IPS DF 4.7 (cell line): ENCODE data around the gene TAGLN3.
"Not testable (repeated sequence)": the region's sequence is repeated elsewhere in the genome, so short reads cannot be mapped to it uniquely, and the experiment has no call there.

Experiments
- DNase-seq: peaks from one replicate; pipeline ENCODE4 v3.0.0-alpha.2; 2013; ENCODE audit warnings: low spot score; ENCODE audit errors: extremely low read depth

The TAGLN3 gene

DNA sequence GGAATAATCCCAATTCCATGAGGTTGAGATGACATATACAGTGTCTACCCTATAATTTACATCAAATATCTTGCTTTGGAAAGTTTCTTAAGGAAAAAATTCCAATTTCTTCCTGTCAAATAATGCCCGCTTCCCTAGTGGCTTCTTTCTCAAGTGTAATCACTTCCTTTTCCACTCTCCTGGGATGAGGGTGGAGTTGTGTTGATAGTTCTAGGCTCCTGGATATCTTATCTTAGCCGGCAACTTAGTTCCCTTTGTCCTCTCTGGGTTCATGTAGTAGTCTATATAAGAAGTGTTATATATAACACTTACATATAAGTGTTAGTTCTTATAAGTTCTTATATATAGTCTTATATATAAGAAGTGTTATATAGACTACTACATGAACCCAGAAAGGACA, 10.9 kb downstream of the TAGLN3 start:
- DNase-seq, result no peak

DNA sequence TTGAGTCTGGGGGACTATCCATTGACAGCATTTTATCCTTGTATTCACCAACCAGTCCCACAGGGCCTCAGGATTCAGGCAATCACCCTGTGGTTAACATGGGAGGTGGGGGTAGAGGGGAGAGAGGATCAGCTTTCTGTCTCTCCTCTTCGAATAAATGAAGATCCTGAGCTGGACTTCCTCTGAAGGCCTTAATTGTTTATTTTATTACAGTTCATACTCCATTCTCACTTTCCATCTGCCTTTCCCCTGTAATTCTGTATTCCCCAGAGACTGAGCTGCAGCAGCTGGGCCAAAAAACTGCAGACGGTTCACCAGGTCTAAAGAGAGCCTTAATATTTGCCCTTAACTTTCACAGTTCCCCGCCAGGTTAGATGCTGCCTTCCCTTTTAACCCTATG, 11.9 kb downstream of the TAGLN3 start:
- no peak for DNase-seq

DNA sequence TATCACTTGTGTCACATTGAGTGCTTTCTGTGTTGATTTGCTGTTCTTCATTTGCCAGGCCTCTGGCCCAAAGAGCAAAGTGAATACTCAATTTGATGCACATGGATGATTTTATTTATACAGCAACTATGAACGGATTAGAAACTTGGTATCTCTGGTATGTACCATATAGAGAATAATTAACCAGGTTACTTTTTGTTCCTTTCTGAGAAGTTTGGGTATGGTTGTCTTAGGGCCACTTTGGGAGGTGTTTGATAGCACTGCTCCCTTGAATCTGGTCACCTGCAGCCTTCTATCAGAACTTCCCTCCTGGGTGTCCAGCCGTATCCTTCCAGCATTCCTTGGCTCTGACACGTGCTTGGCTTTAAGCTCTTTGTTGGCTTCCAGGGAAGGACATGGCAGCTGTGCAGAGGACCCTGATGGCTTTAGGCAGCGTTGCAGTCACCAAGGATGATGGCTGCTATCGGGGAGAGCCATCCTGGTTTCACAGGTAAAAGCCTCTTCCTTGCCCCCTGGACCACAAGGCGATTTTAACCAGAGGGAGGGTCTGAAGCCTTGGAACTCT, 12.7 kb downstream of the TAGLN3 start:
- DNase-seq, result no peak

DNA sequence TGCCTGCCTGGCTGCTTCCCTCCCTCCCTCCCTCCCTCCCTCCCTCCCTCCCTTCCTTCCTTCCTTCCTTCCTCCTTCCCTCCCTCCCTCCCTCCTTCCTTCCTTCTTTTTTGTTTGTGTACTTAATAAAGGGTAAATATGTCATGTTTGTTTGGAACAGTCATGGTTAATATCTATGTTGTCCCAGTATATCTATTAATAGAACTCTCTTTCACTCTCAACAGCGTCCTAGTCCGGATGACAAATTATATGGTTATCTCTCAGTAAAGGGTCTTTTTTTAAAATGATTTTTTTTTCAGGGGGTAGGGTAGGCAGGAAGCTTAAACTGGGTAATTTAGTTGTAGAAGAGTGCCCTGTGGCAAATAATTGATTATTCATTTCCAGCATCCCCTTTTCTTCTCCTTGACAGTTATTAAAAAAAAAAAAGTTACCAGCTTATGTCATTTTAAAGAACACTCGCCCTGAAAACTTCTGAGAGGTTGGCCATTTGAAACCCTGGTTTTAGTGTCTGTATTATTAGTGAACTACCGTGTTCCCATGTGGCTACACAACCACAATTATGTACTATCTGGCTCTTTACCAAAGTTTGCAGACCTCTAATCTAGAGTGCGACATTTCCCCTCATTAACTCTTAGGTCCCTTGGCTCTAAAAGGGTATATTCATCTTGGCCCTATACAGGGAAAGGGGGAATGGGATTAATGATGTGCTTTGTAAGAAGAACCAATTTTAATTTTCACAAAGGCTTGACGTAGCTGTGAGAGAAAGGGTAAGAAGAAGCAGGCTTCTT, 13.7 kb downstream of the TAGLN3 start:
- DNase-seq, result no peak

DNA sequence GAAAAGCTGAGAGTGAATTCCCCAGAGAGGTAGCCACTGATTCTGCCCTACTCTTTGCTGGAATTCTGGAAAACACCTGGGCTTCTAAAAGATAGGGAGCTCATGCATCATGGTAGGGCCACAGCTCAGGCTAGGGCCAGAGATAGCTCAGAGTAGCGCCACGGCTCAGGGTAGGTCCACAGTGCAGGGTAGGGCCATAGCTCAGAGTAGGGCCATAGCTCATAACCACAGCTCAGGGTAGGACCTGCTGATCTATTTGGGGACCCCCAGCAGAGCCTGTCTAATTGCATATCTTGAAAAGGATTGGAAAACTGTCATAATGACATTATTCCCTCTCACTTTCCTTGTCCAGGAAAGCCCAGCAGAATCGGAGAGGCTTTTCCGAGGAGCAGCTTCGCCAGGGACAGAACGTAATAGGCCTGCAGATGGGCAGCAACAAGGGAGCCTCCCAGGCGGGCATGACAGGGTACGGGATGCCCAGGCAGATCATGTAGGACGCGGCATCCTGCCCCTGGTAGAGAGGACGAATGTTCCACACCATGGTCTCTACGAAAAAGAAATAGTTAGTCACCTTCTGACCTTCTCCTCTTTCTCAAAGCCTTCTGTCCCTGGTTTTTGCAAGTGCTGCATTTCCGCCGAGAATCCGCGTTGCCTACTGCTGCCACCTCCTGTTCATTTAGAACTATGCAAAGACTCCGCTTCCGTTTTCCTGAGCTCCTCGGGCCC, 14.5 kb downstream of the TAGLN3 start:
- DNase-seq, result no peak

DNA sequence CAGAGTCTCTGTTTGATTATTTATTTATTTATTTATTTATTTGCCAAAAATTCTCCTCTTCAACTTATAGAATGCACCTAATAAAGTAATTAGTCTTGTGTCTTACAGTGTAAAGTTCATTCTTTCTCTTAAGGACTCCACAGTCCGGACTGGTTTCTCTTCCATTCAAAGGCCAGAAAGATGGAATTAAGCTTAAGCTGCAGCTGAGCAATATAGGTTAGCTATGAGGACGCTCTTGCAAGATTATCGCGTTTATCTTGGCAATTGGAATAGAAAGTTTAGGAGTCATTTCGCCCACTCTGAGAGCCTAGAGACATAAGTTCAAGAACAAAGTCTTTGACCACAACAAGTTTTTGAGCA, 15.0 kb downstream of the TAGLN3 start:
- DNase-seq, result no peak

DNA sequence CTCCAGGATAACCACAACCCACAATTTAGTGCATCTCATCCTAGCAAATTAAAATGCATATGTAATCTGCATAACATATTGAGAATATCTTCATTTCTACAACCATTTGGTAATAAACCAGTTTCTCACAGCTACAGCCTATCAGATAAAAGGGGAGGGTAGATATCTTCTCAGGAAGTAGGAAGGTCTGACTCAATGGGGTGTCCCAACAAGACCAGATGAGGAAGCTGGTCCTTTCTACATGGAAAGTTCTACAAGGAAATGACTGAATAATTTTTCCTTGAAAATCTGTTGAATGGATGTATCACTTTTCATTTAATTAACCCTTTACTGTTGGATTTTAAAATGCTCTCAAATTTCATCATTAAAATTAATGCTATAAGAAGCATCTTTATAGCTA, 18.4 kb downstream of the TAGLN3 start:
- no peak for DNase-seq

DNA sequence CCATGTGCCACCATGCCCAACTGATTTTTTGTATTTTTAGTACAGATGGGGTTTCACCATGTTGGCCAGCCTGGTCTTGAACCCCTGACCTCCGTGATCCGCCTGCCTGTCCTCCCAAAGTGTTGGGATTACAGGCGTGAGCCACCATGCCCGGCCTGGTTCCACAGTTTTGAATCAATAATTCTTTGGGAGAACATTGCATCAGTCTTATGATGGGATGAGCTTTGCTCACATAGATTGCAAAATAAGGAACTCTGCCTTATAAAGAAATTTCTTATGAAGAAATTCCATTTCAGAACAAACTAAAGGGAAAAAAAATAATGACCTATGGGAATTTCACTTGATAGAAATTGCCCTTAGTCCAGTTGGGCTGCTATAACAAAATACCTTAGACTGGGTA, 20.0 kb downstream of the TAGLN3 start:
- DNase-seq, result no peak

DNA sequence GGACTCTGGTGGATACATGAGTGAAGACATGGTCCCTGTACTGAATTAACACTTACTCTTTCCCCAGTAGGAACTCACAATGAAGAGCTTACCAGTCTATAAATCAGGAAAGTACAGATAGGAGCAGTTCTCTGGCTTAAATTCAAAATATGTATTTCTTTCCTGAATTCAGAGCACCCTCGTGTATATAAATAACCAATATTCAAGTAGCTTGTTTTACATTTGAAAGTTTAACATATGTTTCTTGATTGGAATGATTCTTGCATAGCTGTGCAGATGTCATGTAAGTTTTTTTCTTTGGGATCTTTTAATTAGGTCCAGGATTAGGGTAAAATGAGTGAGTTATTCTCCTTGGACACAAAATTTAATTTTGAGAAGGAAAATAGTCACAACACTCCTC, 21.0 kb downstream of the TAGLN3 start:
- no peak for DNase-seq

DNA sequence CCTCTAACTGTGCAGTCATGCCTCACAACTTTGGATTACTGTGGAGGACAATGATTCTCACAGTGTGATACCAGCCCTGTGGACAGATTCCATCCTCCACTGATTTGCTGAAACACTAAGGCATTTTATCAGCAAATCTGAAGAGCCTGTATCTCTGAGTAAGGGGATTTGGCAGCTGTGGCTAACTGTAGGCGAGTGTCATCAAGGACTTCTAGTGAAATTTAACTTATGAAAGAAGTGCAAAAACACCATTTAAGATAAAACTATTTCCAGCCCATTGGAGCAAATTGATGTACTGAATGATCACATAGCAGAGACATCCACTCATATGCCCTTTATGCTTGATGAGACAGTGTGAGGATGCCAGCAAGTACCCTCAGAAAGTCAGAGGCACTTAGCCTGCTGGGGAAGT, 22.0 kb downstream of the TAGLN3 start:
- DNase-seq, result no peak

DNA sequence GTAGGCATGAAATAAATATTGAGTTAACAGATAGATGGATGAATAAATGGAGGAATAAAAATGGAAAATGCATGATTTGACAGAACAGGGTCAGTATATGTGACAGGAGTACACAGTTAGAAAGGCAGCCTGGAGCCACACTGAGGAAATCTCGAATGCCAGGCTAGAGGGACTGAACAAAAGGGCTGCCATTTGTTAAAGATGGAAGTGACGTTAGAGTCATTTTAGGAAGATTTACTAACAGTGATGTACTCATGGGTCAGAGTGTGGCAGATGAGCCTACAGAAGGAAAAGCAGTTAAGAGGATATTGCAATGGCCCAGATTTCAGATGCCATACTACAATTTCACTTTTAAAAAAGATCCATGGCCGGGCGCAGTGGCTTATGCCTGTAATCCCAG, 28.4 kb downstream of the TAGLN3 start:
- no peak for DNase-seq

DNA sequence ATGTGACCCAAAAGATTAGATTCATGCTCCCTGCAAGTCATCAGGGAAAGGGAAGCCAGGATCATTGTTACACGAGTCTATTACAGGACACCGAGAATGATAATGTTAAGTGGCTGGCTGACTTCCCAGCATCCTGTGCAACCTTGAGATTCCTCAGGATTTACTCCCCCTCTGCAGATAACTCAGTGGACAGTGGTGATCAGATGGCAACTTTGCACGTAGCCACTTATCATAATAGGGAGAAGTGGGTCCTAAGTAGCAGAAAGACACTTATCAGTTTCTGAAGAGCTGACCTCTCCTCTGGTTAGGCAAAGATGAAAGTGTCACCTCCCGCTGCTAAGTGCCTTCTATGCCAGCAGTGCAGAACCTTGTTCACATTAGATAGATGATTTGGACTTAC, 29.1 kb downstream of the TAGLN3 start:
- no peak for DNase-seq

DNA sequence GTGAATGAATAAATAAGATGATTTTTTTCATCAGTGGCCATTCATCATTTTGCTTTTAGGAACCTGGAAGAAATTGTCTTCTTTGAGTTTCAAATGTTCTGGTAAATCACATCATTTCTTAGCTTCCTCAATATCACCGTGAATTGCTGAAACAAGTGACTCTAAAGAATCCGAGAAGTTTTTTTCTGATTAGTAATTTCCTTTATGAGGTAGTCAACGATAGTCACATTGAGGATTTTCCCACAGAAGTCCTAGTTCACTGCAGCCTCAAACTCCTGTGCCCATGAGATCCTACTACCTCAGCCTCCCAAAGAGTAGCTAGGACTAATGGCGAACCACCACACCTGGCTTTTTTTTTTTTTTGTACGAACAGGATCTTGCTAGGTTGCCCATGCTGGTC, 32.2 kb downstream of the TAGLN3 start:
- DNase-seq, result no peak

DNA sequence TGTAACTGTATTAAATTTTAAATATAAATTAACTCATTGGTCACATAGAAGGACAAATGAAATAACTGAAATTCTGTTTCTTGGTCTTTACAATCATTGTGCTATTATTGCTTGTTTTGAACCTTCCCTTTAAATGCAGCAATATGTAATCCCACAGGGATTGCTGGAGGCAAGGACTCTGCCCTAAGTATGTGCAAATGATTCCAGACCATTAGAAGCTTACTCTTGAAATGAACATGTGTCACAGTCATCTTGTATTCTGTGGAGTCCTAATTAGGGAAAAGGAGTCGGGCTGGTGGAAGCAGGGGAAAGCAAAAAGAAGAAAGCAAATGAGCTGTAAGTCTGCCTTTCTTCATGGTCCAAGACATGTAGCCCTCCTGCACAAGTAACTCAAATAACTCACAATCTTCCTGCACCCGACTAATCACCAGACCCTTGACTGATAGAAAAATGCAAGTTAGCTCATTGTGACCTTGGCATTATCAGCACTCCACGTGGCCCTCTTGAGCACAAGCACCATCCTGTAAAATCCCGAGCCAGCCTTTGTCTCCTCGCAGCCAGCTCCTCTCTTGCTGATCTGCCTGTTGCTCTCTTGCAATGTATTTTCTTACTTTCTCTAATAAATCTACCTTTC, 33.5 kb downstream of the TAGLN3 start:
- DNase-seq, result no peak

DNA sequence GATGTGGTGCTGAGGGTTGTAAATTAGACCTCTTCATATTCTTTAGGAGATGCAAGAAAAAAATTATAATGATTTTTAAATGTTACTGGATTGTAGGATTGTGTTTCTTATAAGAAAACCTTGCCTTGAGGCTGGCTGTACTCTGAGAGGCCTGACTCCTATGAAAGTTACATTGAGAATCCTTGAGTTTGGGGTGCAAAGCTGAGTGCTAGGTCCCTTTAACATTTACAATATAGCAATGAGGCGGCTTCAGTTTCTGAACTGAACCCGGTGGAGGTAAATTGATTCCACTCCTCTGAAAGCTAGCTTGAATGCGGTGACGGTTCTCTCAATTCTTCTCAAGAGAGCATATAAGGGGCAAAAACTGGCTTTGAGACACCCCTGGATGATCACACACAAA, 35.7 kb downstream of the TAGLN3 start, which contains the start of gene TMPRSS7:
Gene TMPRSS7 (plus strand): TSS at position 301 of the 400 bp plus-strand sequence. CDS start 110 bp downstream, outside the sequence.
- no peak for DNase-seq

DNA sequence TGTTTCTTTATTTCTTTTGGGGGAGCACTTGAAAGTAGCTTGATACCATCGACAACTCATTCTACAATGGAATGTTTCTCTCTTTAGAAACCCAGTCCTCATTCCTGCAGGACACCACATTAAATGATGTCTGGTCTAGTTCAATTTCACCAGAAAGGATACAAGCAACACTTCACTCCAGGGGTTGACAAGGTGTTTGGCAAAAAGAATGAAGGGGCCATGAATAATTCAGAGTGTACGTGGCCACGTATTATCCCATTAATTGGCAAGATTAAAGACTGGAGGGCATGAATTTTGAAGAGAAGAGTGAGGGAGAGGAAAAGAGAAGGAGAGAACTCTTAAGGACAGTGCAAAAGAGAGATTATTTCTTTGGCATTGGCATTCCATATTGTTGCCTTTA, 36.5 kb downstream of the TAGLN3 start:
- no peak for DNase-seq

DNA sequence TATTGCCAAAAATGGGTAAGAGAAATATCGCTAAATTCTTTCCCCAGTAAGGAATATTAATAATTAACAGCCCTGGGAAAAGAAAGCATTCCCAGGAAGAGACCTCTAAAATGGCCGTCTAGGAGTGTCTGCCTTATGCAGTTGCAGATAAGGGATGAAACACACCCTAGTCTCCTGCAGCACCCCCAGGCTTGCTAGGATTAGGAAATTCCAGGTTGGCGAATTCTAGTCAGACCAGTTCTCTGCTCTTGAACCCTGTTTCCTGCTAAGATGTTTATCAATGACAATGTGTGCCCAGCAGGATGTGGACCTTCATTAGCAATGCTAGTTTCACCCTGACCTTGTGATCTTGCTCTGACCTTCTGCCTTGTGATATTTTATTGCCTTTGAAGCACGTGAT, 38.5 kb downstream of the TAGLN3 start:
- DNase-seq, result not testable (repeated sequence)

DNA sequence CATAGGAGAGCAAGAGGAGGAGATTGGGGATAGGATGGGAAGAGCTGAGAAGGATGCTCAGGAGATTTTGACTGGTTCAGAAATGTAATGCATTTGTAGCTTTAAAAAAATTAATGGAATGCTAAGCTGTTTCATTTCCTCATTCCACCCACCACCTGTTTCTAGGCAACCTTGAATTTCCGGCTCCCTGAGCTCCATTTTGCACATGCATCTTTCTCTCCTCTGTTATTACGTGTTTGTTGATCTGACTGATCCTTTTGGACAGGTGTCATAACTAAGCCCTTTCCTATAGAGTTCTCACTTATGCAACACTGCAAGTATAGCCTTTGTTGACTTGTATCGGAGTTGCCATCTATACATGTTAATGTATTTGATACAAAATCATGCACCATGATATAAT, 40.1 kb downstream of the TAGLN3 start:
- DNase-seq, result no peak

DNA sequence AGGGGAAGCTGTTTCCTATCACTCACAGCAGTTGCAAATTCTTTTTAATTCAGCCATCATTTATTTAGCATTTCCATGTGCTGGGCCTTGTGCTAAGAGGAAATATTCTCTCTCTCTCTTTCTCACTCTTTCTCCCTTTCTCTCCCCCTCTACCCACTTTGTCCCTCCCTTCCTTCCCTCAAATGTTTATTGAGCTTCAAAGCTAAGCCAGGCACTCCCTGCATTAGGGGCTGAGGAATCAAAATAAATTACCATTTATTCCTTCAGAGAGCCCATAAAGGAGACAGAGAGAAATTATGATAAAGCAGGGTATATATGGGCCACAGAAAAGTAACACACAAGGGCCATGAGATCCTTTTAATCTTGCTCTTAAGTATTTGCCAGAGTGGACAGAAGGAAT, 42.6 kb downstream of the TAGLN3 start:
- no peak for DNase-seq

DNA sequence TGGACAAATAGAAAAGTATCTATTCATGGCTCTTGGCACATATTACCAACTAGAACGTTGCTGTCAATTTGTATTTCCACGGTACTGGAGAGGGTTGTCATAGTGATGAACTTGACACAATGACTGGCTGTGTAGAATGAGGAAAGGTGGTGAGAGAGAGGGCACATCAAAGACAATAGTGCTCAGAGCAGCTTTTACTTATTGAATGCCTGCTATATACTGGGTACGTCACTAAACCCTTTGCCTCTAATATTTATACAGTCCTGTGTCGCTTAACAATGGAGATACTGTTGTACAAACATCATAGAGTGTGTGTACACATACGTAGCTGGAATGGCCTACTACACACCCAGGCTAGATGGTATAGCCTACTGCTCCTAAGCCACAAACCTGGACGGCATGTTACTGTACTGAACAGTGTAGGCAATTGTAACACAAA, 44.1 kb downstream of the TAGLN3 start:
- DNase-seq, result no peak

DNA sequence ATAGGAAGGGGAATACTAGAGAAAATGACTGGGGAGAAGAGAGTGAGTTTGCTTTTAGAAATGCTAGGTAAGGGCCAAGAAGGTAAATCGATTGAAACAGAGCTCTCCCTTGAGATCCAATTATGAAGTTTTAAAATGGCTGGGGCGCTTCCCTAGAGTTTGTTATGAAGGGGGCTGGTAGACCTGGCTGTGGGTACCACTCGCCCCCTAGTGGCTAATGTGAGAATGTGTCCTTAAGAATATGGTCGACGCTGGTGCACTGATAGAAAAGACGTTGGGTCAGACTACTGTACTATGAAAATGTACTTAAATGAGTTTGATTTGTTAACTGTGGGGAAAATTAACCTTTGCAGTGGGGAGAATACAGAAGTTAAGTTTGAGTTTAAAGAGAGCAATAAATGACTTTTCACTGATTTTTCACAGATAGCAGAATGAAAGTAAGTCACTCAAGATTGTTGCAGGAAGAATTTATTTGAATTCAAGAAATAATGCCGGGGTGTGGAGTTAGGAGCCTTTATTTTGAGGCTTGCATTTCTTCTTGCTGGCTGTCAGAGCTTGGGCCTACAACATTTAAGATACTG, 45.0 kb downstream of the TAGLN3 start:
- DNase-seq, result no peak

DNA sequence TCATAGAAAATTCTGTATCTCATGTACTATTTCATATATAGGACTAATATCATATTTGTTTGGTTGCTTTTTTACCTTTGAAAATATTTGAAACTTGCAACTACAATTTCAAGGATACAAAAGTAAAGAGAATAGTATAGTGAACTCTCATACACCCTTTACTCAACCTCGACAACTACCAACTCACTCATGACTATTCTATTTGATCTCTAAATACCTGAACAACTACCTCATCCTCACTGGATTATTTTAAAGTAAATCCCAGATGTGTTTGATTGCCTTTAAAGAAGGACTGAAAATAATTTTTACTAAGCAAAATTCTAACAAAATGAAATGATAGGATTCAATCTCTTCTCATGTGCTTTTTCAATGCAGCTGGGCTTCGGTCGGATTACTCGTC, 47.9 kb downstream of the TAGLN3 start:
- no peak for DNase-seq
